Erythroblast (primary cell): ENCODE data around the gene PCBP3.

ENCODE experiments used
- GATA1 ChIP-seq: IDR thresholded peaks from 2 replicates; pipeline ENCODE4 v1.6.1; 2011; ENCODE audit warnings: low read depth, mild to moderate bottlenecking, control low read depth, low read length, moderate library complexity
- POLR2A ChIP-seq: IDR thresholded peaks from 2 replicates; pipeline ENCODE4 v1.6.1; 2011; ENCODE audit warnings: mild to moderate bottlenecking, low read length

DNA sequence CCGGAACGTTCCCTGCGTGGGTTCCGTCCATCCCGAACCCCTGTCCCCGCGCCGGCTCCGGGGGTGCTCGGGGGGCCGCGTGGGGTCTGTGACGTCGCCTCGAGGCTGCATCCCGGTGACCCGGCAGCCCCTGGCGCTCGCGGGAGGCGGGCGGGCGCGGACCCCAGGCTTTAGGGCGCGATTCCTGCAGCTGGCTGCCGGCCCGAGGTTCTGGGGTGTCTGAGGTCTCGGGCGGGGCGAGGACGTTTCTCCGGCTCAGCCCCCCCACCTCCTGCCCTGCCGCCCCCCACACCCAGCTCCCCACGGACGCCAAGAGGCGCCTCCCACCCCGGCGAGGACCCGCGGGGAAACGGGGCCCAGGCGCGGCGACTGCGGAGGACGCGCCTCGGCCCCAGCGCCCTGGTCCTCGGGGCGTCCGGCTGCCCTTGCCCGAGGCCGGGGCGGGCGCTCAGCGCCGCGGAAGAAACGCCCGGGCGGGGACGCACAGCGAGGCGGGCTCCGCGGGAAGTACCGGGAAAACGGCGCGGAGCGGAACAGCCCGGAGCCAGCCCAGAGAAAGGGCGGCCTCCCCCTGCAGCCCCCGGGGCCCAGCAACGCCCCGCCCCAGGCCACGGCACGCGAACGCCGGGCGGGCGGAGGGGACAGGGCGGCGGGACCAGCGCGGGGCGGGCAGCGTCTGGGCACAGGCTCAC lies 1.3 kb upstream of the PCBP3 start:
- TF ChIP-seq POLR2A (no peak), GATA1 (no peak)
